HG03565 (cell line): ENCODE measurements around the gene KRTAP10-8.
"Not testable (repeated sequence)": the region's sequence is repeated elsewhere in the genome, so short reads cannot be mapped to it uniquely, and the experiment has no call there.

ENCODE experiments used
- ATAC-seq: cut with Tn5 transposase; IDR thresholded peaks from one replicate; pipeline ENCODE4 v1.9.1; 2021; ENCODE audit warnings: mild to moderate bottlenecking, moderate library complexity; ENCODE audit not compliant: unreplicated experiment

KRTAP10-8 gene

DNA sequence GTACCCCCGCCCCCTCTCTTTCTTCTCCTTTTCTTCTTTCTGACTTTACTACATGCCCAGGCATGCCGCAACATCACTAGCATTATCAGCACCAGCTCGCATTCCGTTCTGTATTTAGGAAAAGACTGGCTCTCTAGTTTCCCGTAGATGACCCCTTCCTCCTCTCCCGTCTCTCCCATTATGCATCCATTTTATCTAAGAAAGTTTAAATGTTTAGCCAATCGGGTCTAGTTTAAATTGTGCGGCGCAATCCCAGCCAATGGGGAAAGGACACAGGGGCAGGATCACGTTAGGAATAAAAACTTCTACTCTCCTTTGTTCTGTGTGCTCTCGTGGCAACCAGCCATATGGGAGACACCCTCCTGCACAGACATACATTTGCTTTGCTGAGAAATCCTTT lies 13.8 kb upstream of the KRTAP10-8 start:
- no peak for ATAC-seq

DNA sequence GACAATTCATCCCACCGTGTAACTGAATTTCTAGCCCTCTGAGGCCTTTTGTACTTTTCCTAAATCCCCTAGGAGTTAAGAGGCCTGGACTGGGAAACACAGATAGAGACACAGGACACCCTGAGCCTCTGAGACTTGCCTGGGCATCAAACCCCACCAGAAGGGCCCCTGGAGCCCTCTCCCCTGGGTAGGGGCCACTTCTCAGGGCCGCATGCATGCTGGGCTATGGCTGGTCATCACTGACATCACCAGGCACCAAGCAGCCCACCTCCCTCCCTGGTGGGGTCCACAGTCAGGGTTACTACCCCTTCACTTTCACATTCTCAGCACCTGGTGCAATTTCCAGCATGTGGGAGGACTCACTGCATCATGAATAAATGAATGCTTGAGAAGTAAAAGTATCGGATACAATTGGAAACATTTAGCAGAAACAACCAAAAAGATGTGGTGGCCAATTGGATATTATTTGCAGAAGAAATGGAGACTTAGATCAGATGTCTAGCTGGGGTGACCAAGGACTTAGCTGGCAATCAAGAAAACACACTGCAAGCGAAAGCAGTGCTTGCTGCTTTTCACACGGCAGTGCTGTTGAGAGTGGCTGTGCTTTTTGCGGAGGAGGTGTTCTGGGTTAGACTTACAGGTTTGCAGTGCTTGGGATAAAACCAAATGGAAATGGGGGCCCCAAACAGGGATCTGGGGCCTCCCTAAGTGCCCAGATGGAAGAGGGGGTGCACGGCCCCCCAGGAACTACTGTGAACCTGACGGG lies 12.4 kb upstream of the KRTAP10-8 start:
- no peak for ATAC-seq

DNA sequence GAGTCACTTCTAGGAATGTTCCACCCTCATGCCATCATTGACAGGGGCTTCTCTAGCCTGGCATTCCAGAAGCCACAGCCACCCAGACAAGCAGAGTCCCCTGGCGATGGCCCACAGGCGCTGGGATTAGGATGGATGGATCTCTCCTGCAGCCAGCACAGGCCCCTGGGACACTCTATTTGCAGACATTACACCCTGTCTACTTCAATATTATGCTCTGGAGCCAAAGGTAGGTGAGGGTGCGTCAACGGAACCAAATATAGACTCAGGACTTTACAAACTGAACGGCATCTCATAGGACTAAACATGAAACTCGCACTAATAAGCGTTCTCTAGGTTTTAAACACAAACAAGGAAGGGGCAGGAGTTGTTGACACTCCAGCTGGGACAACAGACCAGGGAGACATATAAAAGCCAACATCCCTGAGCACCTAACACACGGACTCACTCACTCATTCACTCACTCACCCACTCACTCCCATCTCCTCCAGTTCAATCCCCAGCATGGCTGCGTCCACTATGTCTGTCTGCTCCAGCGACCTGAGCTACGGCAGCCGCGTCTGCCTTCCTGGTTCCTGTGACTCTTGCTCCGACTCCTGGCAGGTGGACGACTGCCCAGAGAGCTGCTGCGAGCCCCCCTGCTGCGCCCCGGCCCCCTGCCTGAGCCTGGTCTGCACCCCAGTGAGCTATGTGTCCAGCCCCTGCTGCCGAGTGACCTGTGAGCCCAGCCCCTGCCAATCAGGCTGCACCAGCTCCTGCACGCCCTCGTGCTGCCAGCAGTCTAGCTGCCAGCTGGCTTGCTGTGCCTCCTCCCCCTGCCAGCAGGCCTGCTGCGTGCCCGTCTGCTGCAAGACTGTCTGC lies 11.5 kb upstream of the KRTAP10-8 start, which contains the start of gene KRTAP10-7:
Gene KRTAP10-7, plus strand, starts transcription at position 480 of the 861 bp plus-strand sequence. Its CDS starts 25 bp downstream, at position 505.
- ATAC-seq: not testable (repeated sequence)

GRCh38 chr21:44601091-44601490 lies 10.8 kb upstream of the KRTAP10-8 start:
- not testable (repeated sequence) for ATAC-seq

- no peak for ATAC-seq
These were observed 10.1 kb upstream of the KRTAP10-8 start for GRCh38 chr21:44601596-44602462.

DNA sequence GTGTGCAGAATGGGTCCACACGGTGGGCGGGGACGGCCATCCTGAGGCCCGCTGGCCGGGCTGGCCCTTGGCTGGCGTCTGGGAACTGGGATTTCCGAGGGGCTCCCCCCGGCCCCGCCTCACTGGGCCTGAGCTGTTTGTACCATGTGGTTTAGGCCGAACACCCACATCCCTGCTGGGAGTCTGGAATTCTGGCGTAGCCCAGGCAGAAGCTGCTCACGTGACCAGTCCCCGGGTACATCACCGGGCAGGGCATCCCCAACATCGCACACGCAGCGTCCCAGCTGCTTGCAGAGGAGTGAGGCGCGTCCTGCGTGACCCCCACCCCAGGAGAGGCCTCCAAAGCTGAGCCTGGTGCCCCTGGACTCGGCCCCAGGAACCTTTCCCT lies 9.4 kb upstream of the KRTAP10-8 start:
- no peak for ATAC-seq

DNA sequence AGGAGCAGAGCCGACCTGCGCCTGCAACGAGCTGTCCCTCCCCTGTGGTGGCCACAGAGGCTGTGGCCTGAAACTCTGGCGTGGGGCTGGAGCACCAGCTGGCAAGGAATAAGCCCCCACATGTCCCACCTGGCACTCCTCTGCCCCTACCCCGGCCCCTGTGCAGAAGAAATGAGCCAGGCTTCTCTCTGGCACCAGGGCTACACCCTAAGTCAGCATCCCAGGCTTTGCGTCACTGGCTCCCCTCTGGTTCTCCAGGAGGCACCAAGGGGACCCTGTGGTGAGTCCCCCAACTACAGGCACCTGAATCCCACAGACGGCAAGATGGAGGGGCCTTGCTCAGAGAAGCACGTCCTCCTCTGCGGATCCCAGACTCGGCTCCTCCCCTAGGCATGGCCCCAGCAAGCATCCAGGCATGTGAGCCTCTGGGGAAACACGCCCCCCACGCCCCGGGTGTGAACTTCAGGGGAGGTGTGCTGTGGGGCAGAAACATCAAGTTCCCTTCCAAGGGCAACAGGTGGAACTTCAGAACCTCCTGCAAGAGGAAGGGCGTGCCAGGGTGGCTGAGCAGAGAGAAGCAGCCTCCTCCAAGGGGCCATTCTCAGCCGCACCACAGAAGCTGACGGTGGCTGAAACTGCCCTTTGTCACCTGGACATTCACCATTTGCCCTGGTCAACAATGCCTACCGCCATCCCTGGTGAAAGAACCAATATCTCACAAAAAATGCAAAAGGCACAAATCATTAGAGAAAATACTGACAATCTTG lies 8.6 kb upstream of the KRTAP10-8 start:
- ATAC-seq: no peak

- no peak for ATAC-seq
These were observed 8.0 kb upstream of the KRTAP10-8 start for GRCh38 chr21:44603911-44604310.

GRCh38 chr21:44606495-44606894 lies 5.4 kb upstream of the KRTAP10-8 start:
- no peak for ATAC-seq

GRCh38 chr21:44609193-44609592 lies 2.7 kb upstream of the KRTAP10-8 start:
- ATAC-seq: no peak

- not testable (repeated sequence) for ATAC-seq
These were observed 1.6 kb upstream of the KRTAP10-8 start for GRCh38 chr21:44610157-44610843.

DNA sequence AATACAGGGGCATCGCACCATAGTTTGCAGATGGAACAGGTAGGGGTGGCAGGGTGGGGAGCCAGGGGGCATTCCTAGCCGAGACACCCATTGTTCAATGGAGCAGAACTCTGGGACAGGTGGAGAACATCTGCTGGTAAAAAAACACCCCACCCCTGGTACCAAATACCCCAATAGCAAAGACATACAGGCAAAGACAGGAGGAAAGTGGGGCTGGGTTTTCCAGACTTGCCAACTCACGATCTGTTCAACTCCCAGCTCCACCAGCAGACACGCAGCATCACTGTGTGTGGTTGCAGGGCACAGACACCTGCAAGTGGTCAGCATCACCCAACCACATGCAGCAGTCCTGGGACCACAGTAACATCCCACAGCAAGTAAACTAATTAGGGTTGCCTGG lies 328 bp upstream of the KRTAP10-8 start:
- no peak for ATAC-seq

- ATAC-seq: no peak
These were observed 870 bp downstream of the KRTAP10-8 start for GRCh38 chr21:44612669-44613229.

DNA sequence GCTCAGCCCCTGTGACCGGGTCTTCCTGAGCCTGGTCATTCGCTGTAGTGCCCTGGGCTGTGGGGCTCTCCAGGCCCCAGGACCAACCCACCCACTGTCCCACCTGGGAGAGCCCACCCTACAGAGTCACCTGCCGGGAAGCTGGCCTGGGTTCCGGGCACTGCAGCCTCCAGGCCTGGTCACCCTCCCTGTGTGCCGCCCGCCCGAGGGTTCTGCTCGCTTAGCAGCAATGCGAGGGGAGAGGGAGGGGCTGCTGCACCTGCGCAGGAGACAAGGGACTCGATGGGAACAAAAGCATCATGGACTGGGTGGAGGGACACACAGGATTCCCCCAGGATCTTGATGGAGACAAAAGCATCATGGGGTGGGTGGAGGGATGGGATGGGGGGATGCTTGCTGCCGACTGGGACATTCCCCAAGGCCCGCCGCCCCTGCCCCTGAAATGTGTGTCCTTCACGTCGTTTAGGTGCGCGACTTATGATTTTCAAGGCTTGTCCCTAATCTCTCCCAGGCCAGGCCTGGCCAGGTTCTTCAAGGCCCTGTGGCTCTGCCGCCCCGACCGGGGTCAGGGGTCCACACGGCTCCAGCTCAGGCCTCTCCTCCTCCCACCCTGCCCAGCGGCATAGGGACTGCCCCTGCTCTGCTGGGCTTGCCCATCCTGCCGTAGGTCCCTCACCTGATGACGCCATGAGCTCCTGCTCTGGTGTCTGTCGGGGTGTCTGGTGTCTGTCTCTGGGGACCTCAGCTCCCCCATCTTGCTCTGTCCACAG lies 1.7 kb downstream of the KRTAP10-8 start:
- no peak for ATAC-seq

GRCh38 chr21:44614161-44614631 lies 2.3 kb downstream of the KRTAP10-8 start:
- no peak for ATAC-seq

- ATAC-seq: no peak
These were observed 3.1 kb downstream of the KRTAP10-8 start for GRCh38 chr21:44614961-44615391.

GRCh38 chr21:44615466-44615865 lies 3.6 kb downstream of the KRTAP10-8 start:
- ATAC-seq: no peak

GRCh38 chr21:44615911-44616590 lies 4.2 kb downstream of the KRTAP10-8 start:
- ATAC-seq: no peak
